GM06990 (cell line): ENCODE data around the gene LRCH3.

ENCODE experiments used
- DNase-seq: peaks from one replicate; pipeline ENCODE4 v3.0.0-alpha.2; 2011; ENCODE audit not compliant: insufficient read length; ENCODE audit errors: extremely low read depth
- H3K27me3 ChIP-seq: replicated peaks from 2 replicates; pipeline ENCODE4 v1.6.0; 2011; ENCODE audit warnings: low read length; ENCODE audit not compliant: control insufficient read depth, insufficient read depth
- H3K36me3 ChIP-seq: 2 replicates; pipeline ENCODE4 v1.5.1; 2011; ENCODE audit warnings: low read length; ENCODE audit not compliant: control insufficient read depth, insufficient read depth
- H3K4me3 ChIP-seq: replicated peaks from 2 replicates; pipeline ENCODE4 v1.5.1; 2011; ENCODE audit warnings: low read depth, mild to moderate bottlenecking, control low read depth, low read length
- CTCF ChIP-seq: IDR thresholded peaks from 2 replicates; pipeline ENCODE4 v1.5.1; 2011; ENCODE audit warnings: low read length, control low read depth, mild to moderate bottlenecking, inconsistent platforms; ENCODE audit not compliant: insufficient read depth, poor library complexity, severe bottlenecking

The LRCH3 gene

GRCh38 chr3:197791113-197791891 lies at the start of gene LRCH3:
TSS of gene LRCH3 (plus strand) at chr3:197791254. CDS start at chr3:197791279, 25 bp downstream.
- TF ChIP-seq CTCF = no peak
- H3K36me3 ChIP-seq = no peaks in the 10 kb centered on the region; the same call in 1 of the 2 replicates
- H3K27me3 ChIP-seq = no peaks in the 10 kb centered on the region
- peak within 1 kb of the TSS; percentile 79 for H3K4me3 ChIP-seq
- DNase-seq = peak; percentile 91

- TF ChIP-seq CTCF = no peak
- DNase-seq = no peak
- Histone ChIP-seq H3K27me3 (no peaks in the 10 kb centered on the region), H3K36me3 (no peaks in the 10 kb centered on the region), H3K4me3 (no peak overlapping the region)
Observed at GRCh38 chr3:197742787-197743186, 48.3 kb upstream of the LRCH3 start.

- Histone ChIP-seq H3K27me3 (no peaks in the 10 kb centered on the region), H3K4me3 (no peak overlapping the region), H3K36me3 (no peaks in the 10 kb centered on the region)
- no peak for TF ChIP-seq CTCF
- DNase-seq = no peak
Observed at GRCh38 chr3:197746209-197746608, 44.8 kb upstream of the LRCH3 start.

- Histone ChIP-seq H3K36me3 (no peaks in the 10 kb centered on the region), H3K4me3 (no peak overlapping the region), H3K27me3 (no peaks in the 10 kb centered on the region)
- DNase-seq = no peak
- no peak for TF ChIP-seq CTCF
Observed at GRCh38 chr3:197746801-197747237, 44.2 kb upstream of the LRCH3 start.

GRCh38 chr3:197748597-197749314 lies 42.3 kb upstream of the LRCH3 start:
- Histone ChIP-seq H3K27me3 (no peaks in the 10 kb centered on the region), H3K36me3 (no peaks in the 10 kb centered on the region), H3K4me3 (peak overlapping the region; percentile 89)
- DNase-seq = no peak
- TF ChIP-seq CTCF = no peak
